Suprapubic skin (tissue), 4 donors: ENCODE results near the gene SMARCA2.

Source experiments
- EP300 ChIP-seq: sonication (generic); formaldehyde crosslinking; IDR thresholded peaks from one replicate; pipeline ENCODE4 v1.6.1; 2017; ENCODE audit warnings: antibody characterized with exemption
- POLR2AphosphoS5 ChIP-seq, 3 donors: sonication (generic); formaldehyde crosslinking; IDR thresholded peaks; one replicate each; pipeline ENCODE4 v1.6.1; 2017; ENCODE audit warnings: antibody characterized with exemption in 3 of 3
- TF ChIP-seq, protein P1 (sequence below), 2 donors: fragments of 200-600 bp in 1 of 2; fragments of 450-650 bp in 1 of 2; sonication (generic) in 1 of 2; IDR thresholded peaks; one replicate each; pipeline ENCODE4 v1.5.1; 2016 to 2019; ENCODE audit warnings: antibody characterized with exemption in 2 of 2, mild to moderate bottlenecking in 1 of 2, moderate library complexity in 1 of 2

DNA sequence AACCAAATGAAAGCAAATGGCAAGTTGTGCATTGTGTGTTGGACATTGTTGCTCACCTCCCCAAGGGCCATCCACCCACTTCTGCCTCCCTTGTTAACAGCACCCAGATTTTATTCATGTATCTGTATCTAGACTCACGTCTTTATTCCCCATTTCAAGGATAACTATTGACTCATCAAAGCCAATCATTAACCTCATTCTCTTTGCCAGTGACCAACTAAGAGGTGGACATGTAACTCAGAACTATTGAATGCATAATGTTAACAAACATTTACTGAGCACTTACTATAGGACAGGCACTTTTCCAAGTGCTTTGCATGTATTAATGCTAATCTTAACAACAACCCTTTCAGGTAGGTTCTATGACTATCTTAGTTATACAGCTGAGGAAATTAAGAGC lies 45.2 kb upstream of the SMARCA2 start:
- TF ChIP-seq POLR2AphosphoS5 (IDR thresholded peaks at IDR 0.05): no peak
- TF ChIP-seq EP300: no peak
- TF ChIP-seq, protein P1, sequence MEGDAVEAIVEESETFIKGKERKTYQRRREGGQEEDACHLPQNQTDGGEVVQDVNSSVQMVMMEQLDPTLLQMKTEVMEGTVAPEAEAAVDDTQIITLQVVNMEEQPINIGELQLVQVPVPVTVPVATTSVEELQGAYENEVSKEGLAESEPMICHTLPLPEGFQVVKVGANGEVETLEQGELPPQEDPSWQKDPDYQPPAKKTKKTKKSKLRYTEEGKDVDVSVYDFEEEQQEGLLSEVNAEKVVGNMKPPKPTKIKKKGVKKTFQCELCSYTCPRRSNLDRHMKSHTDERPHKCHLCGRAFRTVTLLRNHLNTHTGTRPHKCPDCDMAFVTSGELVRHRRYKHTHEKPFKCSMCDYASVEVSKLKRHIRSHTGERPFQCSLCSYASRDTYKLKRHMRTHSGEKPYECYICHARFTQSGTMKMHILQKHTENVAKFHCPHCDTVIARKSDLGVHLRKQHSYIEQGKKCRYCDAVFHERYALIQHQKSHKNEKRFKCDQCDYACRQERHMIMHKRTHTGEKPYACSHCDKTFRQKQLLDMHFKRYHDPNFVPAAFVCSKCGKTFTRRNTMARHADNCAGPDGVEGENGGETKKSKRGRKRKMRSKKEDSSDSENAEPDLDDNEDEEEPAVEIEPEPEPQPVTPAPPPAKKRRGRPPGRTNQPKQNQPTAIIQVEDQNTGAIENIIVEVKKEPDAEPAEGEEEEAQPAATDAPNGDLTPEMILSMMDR (IDR thresholded peaks at IDR 0.05): no peak
